ENCODE data around the gene NF2. TPM values are rescaled to one million over a fixed set of nuclear protein-coding genes. Genes with fewer than 3 reads are reported as not detected.

NF2 gene
- total and polyA plus RNA-seq, 2 of the 8 experiments (the other 6 are each of a cell fraction or from before 2014, with no cell fraction given), result 17.6 to 53.6 TPM

DNA sequence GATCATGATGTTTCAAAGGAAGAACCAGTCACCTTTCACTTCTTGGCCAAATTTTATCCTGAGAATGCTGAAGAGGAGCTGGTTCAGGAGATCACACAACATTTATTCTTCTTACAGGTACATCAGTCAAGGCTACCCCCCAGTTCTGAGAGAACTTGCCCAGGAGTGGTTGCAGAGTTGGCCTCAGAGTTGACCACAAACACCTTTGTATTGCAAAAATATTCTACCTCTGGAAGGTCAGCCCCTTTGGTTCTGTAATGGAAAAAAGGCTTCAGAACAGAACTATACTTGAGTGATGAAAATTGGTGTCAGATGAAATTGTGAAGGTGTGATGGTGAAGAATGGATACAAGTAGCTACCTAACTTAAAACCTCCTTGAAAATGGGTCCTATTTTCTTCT lies 35.7 kb downstream of the NF2 start:
- peaks cover 2% of the 10 kb centered on the region; the same call in 1 of the 2 replicates for H3K79me1 ChIP-seq (ENCODE audit: low read depth, low read length)
- H2AFZ ChIP-seq (ENCODE audit: low read length), result no peak overlapping the region
- no peak overlapping the region for H3K9ac ChIP-seq (replicated peaks in 1 of 4; ENCODE audit: extremely low read depth in 1 of 4, low read depth in 3 of 4, low read length in 3 of 4)
- peak; percentile 13 for FAIRE-seq
- no peak overlapping the region for H3K4ac ChIP-seq (replicated peaks; ENCODE audit: insufficient read length, low read depth, low read length)
- no peak overlapping the region for H2BK20ac ChIP-seq (ENCODE audit: low read length)
- H3K56ac ChIP-seq (replicated peaks; ENCODE audit: insufficient read length, low read depth, low read length), result no peak overlapping the region
- no peak overlapping the region for H3K23ac ChIP-seq (ENCODE audit: insufficient read length)
- ChIA-PET CTCF (ENCODE audit: partially characterized antibody) (interaction anchor here (0.9 to 1.4 kb wide), 5 partner anchors 10 to 47 kb away, joined by 3 to 8 read pairs (median 4); no protein-coding TSS in a partner anchor), POLR2A (ENCODE audit: partially characterized antibody) (no interaction called here)
- peaks cover 0 to 15% (median 8%) of the 10 kb centered on the region in 4 experiments; a peak in 6 of 8 replicates for H3K36me3 ChIP-seq (ENCODE audit: control insufficient read depth in 2 of 4, insufficient read depth in 4 of 4, low read length in 3 of 4)
- no peaks in the 10 kb centered on the region; the same call in 1 of the 2 replicates for H3K23me2 ChIP-seq (ENCODE audit: low read depth, low read length)
- no peak overlapping the region for H4K8ac ChIP-seq (ENCODE audit: extremely low read depth, insufficient read depth, low read length)
- no peaks in the 10 kb centered on the region for H3K27me3 ChIP-seq (replicated peaks in 1 of 4; ENCODE audit: control insufficient read depth in 3 of 4, extremely low read depth in 1 of 4, insufficient read depth in 3 of 4, low read length in 3 of 4)
- no peaks in the 10 kb centered on the region for H3K79me2 ChIP-seq (ENCODE audit: control insufficient read depth in 1 of 2, insufficient read depth in 2 of 2, low read length in 2 of 2)
- H2BK120ac ChIP-seq (replicated peaks; ENCODE audit: low read depth, low read length), result no peak overlapping the region
- H2BK12ac ChIP-seq (ENCODE audit: low read depth, low read length), result no peak overlapping the region
- H4K5ac ChIP-seq (ENCODE audit: insufficient read length, low read depth, low read length), result no peak overlapping the region
- no peak overlapping the region for H3K14ac ChIP-seq (ENCODE audit: insufficient read length)
- no peaks in the 10 kb centered on the region for H4K20me1 ChIP-seq (replicated peaks in 1 of 2; ENCODE audit: control insufficient read depth in 1 of 2, insufficient read depth in 2 of 2, low read length in 2 of 2)
- no peaks in the 10 kb centered on the region for H3K4me1 ChIP-seq (replicated peaks in 1 of 4; ENCODE audit: control insufficient read depth in 3 of 4, insufficient read depth in 4 of 4, low read length in 3 of 4)
- no peak for DNase-seq (ENCODE audit: low read depth in 1 of 2, low spot score in 2 of 2)
- H2AK5ac ChIP-seq (ENCODE audit: low read depth, low read length), result no peak overlapping the region
- no peak overlapping the region for H3K18ac ChIP-seq (ENCODE audit: extremely low read depth, low read length)
- no peaks in the 10 kb centered on the region for H3K9me3 ChIP-seq (ENCODE audit: insufficient read depth in 2 of 2, low read depth in 1 of 2, low read length in 1 of 2)
- H2BK15ac ChIP-seq (ENCODE audit: low read length), result no peak overlapping the region
- no peak overlapping the region for H2BK5ac ChIP-seq (ENCODE audit: low read depth, low read length)
- H3K27ac ChIP-seq (ENCODE audit: low read depth, low read length), result no peak overlapping the region
- TF ChIP-seq CEBPB (IDR thresholded peaks at IDR 0.05; ENCODE audit: low read depth, low read length) (no peak), EGR1 (IDR thresholded peaks at IDR 0.05; ENCODE audit: borderline replicate concordance, low read depth, low read length) (no peak), JUN (IDR thresholded peaks at IDR 0.05; ENCODE audit: low read depth, low read length) (no peak), TAF7 (optimal IDR thresholded peaks at IDR 0.05; ENCODE audit: borderline replicate concordance, low read depth, low read length) (no peak), FOSL1 (IDR thresholded peaks at IDR 0.05; ENCODE audit: insufficient read depth, low read depth, low read length) (no peak), TCF12 (IDR thresholded peaks at IDR 0.05; ENCODE audit: low read depth, low read length) (no peak), EP300 (IDR thresholded peaks at IDR 0.05; ENCODE audit: borderline replicate concordance in 1 of 2, low read depth in 2 of 2, low read length in 2 of 2) (no peak), SIX5 (IDR thresholded peaks at IDR 0.05; ENCODE audit: low read depth, low read length) (no peak), CREB1 (IDR thresholded peaks at IDR 0.05) (no peak)
- H3K4me2 ChIP-seq (ENCODE audit: insufficient read depth in 1 of 2, low read depth in 2 of 2, low read length in 2 of 2), result no peak overlapping the region
- H3K4me3 ChIP-seq (ENCODE audit: extremely low read depth in 1 of 4, insufficient read depth in 2 of 4, low read depth in 3 of 4, low read length in 4 of 4), result no peak overlapping the region
- H4K91ac ChIP-seq (replicated peaks; ENCODE audit: insufficient read length, low read length), result no peak overlapping the region
